ELR (cell line): ENCODE measurements around the gene ZBTB17.
"Not testable (repeated sequence)": the region's sequence is repeated elsewhere in the genome, so short reads cannot be mapped to it uniquely, and the experiment has no call there.

Experiments
- DNase-seq: peaks from one replicate; pipeline ENCODE4 v3.0.0-alpha.2; 2015; ENCODE audit warnings: low read depth

ZBTB17 gene

DNA sequence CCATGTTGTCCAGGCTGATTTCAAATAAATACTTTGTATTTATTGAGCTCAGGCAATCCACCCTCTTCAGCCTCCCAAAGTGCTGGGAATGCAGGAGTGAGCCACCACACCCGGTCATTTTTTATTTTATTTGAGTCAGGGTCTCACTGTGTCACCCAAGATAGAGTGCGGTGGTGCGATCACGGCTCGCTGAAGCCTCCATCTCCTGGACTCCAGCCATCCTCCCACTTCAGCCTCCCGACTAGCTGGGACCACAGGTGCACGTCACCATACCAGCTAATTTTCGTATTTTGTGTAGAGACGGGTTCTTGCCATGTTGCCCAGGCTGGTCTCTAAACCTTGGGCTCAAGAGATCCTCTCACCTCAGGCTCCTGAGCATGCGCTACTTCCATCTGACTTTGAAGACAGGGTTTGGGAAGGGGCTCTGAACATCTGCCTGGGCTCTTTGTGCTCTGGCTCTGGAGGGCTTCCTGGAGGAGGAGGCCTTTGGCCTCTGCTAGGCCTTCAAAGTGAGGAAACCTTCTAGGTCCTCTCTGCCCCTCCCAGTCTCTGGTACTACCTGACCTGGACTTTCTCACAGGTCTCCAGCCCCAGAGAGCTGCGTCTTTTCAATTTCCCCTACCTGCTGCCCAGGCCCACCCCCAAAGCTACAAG lies 36.2 kb upstream of the ZBTB17 start:
- DNase-seq = no peak

- no peak for DNase-seq
Measured at GRCh38 chr1:16010837-16011236, 34.9 kb upstream of the ZBTB17 start.

DNA sequence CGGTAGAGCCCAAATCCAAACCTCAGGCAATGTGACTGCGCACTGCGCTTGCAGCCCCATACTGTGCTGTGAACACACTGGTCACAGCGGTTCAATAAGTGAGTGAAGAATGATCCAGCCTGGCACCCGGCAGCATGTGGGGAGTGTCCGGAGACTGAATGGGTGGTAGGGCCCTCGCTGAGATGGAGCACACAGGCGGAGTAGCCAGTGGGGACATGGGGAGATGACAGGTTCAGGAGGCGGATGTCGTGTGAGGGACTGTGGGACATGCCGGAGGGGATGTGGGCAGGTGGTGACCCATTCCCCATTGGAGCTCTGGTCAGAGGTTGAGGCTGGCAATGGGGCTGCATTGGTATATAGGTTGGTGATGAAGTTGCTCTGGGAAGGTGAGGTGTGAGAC lies 33.8 kb upstream of the ZBTB17 start:
- no peak for DNase-seq

- DNase-seq = peak; percentile 79
Measured at GRCh38 chr1:16009030-16009460, 33.1 kb upstream of the ZBTB17 start.

- DNase-seq = no peak
Measured at GRCh38 chr1:16007671-16008341, 31.9 kb upstream of the ZBTB17 start.

GRCh38 chr1:16006552-16007485 lies 30.9 kb upstream of the ZBTB17 start:
- DNase-seq = peak; percentile 55

- DNase-seq = no peak
Measured at GRCh38 chr1:16006010-16006409, 30.1 kb upstream of the ZBTB17 start.

GRCh38 chr1:16005597-16005996 lies 29.7 kb upstream of the ZBTB17 start:
- no peak for DNase-seq

DNA sequence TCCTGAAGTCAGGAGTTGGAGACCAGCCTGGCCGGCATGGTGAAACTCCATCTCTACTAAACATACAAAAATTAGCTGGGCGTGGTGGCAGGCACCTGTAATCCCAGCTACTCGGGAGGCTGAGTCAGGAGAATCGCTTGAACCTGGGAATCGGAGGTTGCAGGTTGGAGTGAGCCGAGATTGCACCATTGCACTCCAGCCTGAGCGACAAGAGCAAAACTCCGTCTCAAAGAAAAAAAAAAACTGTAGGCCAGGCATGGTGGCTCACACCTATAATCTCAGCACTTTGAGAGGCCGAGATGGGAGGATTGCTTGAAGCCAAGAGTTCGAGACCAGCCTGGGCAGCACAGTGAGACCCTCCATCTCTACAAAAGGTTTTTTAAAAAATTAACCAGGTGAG lies 25.4 kb upstream of the ZBTB17 start:
- not testable (repeated sequence) for DNase-seq

DNA sequence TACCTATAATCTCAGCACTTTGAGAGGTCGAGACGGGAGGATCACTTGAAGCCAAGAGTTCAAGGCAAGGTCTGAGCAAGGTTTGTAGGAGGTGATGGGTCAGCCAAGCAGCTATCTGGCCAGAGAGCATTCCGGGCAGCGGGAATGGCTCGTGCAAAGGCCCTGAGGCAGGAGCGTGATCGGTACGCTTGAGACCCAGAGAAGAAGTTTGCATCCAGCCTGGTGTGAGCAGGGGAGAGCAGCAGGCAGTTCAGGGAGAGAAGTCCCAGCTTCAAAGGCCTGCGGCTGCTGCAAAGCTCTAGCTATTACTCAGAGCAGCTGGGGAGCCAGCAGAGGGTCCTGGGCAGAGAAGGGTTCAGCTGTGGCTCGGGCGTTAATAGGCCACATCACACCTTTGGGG lies 23.0 kb upstream of the ZBTB17 start:
- no peak for DNase-seq

- DNase-seq = no peak
Measured at GRCh38 chr1:15997637-15998280, 21.9 kb upstream of the ZBTB17 start.

DNA sequence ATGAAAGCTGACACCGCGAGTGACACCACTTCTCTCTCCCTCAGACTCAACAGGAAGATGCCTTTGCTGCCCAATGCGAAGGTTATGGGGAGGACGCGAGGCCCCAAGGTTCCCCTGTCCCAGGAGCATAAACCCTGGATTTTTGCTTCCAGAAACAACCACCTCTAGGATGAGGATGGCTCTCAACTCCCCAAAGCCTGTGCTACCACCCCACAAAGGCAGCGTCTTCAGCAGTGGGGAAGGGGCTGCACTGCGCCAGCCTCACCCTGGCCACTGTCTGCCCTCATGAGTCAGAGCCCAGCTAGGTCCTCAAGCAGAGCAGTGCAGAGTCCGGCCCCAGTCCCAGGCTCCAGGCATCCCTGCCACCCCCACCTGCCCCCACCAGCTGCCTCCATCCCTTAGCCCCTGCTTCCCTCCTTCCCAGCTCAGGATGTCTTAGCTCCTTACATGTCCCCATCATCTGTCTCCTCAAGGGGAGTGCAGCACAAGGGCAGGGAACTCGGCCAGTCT lies 21.2 kb upstream of the ZBTB17 start:
- no peak for DNase-seq

- DNase-seq = peak; percentile 73
Measured at GRCh38 chr1:15994590-15995351, 18.9 kb upstream of the ZBTB17 start.

- no peak for DNase-seq
Measured at GRCh38 chr1:15994081-15994480, 18.2 kb upstream of the ZBTB17 start.

- no peak for DNase-seq
Measured at GRCh38 chr1:15993666-15994065, 17.8 kb upstream of the ZBTB17 start.

DNA sequence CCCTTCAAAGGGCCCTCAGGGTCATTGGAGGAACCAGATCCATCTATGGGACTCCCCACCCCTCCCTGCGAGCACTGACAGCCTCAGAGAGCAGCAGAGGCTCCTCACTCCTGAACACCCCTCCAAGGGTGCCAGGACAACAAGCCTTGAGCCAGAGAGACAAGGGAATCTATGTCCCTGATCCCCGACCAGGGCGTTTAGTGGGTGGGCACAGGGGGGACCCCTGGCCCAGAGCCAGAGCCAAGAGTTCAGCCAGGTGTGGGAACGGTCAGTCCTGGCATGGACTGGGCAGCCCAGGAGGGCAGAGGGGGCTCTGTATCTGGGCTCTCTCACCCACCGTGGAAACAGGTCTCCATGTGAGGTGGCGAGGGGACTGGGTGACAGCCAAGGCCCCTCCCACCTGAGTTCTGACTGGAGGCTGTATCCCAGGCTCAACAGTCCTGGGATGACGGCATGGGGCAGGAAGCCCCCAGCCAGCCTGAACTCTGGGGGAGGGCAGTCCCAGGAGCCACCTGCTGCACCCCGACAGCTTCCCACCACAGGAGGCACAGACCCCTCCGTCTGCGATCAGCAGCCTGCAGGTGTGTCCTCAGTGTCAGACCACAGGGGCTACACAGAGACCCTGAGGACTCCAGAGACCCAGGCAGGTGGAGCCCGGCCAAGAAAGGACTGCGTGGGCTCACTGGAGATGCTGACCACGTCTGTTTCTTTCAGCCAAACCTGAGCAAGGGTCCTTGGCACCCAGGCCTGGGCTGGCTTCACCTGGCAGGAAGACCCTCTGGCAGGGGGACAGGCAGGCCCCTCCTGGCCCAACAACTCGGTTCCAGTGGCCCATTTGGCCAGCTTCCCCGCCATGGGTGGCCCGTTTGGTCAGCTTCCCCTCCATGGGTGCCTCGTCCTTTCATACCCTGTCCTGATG lies 16.9 kb upstream of the ZBTB17 start:
- DNase-seq = no peak

DNA sequence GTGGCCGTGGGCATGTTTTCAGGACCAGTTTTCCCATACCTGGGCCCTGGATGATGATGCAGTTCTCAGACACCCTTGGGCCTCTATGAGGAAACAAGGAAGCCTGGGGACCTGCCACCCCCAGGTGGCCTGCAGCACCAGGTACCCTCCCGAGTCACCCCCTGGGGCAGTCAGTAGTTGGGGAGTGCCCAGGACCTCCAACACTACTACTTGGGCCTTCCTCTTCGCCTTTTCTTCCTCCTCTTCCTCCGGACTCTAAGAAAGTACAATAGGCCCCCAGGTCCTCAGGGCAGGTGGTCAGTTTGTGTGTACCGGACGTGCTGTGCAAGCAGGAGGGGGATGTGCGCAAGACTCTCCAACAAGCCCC lies 16.3 kb upstream of the ZBTB17 start:
- DNase-seq = no peak

DNA sequence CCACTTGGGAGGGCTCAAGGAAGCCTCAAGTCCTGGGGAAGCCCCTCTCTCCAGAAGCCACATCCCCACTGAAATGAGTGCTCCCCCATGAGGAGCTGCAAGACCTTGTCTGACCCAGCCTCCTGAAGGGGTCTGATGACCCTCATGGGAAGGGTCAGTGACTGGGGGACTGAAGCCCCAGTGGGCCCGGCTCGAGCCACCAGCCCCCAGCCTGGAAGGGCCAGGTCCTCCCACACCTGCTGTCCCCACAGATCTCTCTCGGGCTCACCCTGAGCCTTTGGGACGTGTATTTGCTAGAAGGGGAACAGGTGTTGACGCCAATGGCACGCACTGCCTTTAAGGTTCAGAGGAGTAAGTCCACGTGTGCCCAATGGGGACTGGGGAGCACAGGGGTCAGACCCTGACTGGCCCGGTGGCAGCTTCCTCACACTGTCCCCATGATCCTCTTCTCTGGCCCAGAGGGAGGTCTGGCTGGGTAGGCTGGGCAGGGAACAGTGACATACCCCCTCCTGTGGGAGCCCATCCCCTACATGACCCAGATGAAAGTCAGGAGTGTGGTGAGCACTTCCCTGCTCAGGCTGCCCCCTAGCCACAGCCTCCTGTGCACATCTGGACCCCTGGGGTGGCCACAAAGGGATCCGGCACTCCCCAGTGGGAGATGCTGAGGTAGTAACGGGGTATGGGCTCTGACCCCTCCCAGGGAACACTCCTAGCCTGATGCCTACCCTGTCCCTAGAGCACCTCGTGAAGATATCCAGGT lies 15.7 kb upstream of the ZBTB17 start:
- no peak for DNase-seq

DNA sequence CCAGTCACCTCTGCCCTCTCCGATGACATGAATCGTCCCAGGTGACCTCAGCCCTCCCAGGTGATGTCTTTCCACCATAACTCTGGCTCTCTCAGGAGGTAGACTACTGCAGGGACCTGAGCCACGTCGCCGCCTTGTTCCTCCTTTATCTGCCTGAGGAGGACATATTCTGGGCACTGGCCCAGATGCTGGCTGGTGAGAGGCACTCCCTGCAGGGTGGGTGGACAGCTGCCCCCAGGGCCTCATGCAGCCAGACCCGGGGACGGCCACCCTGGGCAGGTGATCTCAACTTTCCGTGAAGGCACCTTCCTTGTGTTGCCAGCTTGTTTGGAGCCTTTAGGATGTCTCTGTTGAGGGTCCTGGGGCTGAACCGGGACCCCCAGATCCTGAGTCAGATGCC lies 13.9 kb upstream of the ZBTB17 start:
- DNase-seq = no peak
